KG1 (cell line): ENCODE measurements around the gene LARP4B.
"Not testable (repeated sequence)": the region's sequence is repeated elsewhere in the genome, so short reads cannot be mapped to it uniquely, and the experiment has no call there.

Experiments
- DNase-seq: peaks from one replicate; lab custom pipeline; 2025; lab: John Stamatoyannopoulos, UW

LARP4B gene

GRCh38 chr10:958106-958505 is 26.6 kb upstream of the LARP4B start:
- DNase-seq = no peak

- DNase-seq = no peak
Observed at GRCh38 chr10:955820-956217, 24.3 kb upstream of the LARP4B start.

- no peak for DNase-seq
Observed at GRCh38 chr10:955127-955819, 23.8 kb upstream of the LARP4B start.

GRCh38 chr10:954396-954795 is 22.9 kb upstream of the LARP4B start:
- DNase-seq = no peak

DNA sequence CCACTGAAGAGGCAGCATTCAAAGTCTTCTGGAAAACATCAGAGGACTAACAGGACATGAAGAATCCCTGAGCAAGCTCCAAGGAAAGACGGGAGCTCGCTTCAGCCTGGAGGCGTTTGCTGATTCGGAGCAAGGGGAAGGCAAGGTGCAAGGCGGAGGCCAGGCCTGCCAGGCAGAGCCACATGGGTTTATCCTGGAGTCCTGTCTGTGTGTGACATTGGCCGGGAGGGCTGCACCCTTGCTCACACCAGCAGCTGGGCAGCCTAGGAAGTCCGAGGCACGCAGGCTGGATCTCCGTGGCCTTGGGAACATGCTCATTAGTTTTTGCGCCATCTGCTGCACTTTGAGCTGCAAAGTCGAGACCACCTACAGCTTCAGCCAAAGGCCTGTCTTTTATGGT is 22.3 kb upstream of the LARP4B start:
- DNase-seq = no peak

- DNase-seq = no peak
Observed at GRCh38 chr10:949446-949845, 17.9 kb upstream of the LARP4B start.

GRCh38 chr10:948347-948746 is 16.8 kb upstream of the LARP4B start:
- DNase-seq = no peak

DNA sequence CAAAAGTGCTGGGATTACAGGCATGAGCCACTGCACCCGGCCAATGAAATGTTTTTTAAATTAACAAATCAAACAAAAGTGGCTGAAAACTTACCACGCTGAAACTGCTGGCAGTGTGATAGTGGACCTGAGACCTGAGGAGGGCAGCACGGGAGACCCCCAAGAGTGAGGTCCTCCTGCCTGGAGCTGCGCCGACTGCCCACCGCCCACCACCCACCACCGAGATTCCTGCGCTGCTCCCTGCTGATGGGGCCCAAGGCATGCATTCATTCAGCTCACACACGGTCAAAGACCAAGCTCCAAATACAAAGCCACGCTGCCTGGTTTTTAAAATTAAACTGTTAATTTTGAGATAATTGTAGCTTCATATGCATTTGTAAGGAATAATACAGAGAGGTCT is 16.4 kb upstream of the LARP4B start:
- DNase-seq = no peak

GRCh38 chr10:947051-947450 is 15.5 kb upstream of the LARP4B start:
- DNase-seq = no peak

GRCh38 chr10:945778-946177 is 14.3 kb upstream of the LARP4B start:
- DNase-seq = no peak

GRCh38 chr10:944034-944831 is 12.7 kb upstream of the LARP4B start:
- peak; percentile 34 for DNase-seq

GRCh38 chr10:943334-944033 is 12.0 kb upstream of the LARP4B start:
- no peak for DNase-seq

GRCh38 chr10:938941-939678 is 7.6 kb upstream of the LARP4B start:
- no peak for DNase-seq

- DNase-seq = no peak
Observed at GRCh38 chr10:934746-935406, 3.4 kb upstream of the LARP4B start.

GRCh38 chr10:934165-934564 is 2.7 kb upstream of the LARP4B start:
- not testable (repeated sequence) for DNase-seq

- DNase-seq = no peak
Observed at GRCh38 chr10:932589-932988, 1.1 kb upstream of the LARP4B start.

DNA sequence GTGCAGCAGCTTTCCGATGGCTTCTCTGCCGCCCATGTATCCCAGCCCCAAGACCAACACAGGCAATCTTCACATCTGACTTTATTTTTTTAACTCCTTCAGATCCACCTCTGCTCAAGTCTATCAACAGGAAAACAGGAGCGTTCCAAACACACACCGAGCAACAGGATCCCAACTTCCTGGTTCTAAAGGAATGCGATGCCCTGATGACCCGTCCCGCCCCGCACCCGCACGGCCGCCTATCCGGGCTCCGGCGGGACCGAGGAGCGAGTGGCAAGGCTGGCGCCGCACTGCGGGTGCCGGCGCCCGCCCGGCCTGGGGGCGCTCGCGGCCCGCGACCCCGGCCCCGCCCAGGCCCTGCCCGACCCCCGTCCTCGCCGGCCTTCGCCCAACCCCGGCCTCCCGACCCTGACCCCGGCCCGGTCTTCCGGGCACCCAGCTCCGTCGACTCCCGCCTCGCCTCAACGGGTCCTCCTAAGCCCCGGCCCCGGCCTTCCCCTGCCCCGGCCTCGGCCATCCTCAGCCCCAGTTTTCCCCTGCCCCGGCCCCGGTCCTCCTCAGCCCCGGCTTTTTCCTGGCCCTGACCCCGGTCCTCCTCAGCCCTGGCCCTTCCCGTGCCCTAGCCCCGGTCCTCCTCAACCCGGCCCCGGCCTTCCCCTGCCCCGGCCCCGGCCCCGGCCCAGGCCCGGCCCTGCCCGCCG is 730 bp downstream of the LARP4B start:
- peak; percentile 28 for DNase-seq

- DNase-seq = peak; percentile 35
Observed at GRCh38 chr10:929960-930624, 1.4 kb downstream of the LARP4B start.

GRCh38 chr10:927131-927530 is 4.4 kb downstream of the LARP4B start:
- DNase-seq = no peak

DNA sequence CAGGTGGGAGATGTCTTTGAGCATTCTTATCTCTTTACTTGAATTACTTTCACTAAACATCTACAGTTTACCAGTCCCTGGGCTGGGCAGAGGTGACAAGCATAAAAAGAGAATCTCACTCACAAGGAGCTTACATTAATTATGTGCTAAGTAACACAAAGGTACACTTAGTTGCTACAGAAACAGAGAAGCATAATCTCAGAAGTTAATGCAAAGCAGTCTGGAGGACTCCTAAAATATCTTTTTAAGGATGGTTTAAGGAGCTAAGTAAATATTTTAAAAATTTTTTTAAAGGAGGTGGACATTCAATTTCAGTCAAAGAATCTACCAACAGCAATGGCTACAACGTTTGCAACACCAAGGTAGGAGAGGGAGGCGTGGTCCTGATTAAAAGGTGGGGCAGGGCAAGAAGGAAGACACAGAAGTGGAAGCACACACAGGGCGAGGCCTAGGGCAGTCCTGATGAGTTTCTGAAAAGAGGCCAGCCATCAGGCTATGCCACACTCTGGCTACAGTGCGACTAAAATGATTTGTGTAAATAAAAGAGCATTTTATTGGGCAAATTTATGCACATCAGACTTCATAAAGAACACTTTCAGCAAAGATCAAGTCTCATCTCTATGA is 5.3 kb downstream of the LARP4B start:
- no peak for DNase-seq
